CD4-positive, alpha-beta T cell treated with Interleukin-17A for 1 hour (primary cell): ENCODE measurements around the gene ATP7A.
"Not testable (repeated sequence)": the region's sequence is repeated elsewhere in the genome, so short reads cannot be mapped to it uniquely, and the experiment has no call there.

Source experiments
- DNase-seq: peaks from one replicate; pipeline ENCODE4 v3.0.0-alpha.2; 2020

ATP7A gene

DNA sequence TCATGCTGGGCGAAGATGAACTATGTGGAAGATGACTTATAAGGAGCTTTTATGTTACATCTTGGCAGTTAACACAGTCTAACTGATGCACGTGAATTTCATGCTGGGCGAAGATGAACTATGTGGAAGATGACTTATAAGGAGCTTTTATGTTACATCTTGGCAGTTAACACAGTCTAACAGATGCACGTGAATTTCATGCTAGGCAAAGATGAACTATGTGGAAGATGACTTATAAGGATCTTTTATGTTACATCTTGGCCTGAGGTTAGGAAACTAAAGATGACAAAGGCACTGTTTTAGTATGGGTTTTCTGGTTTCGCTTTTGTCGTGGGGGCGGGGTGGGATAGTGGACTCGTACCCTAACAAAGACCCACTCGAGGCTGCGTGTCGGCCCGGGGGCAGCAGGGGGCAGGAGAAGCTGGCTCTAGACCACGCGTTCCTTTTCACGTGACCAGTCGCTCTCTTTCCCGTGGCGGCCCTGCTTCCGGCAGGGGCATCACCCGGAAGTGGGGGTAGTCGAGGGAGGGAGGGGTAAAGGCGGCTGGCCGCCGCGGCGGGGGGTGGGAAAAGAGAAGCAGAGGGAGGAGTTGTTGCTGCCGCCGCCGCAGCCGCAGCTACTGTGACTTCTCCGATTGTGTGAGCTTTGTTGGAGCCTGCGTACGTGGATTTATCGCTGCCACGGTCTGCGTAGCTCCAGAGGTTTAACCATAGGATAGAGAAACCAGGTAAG lies at the start of gene ATP7A:
Gene ATP7A (plus strand): TSS at position 586 of the 733 bp plus-strand sequence. CDS start 60,949 bp downstream, outside the sequence.
- peak; percentile 95 for DNase-seq

DNA sequence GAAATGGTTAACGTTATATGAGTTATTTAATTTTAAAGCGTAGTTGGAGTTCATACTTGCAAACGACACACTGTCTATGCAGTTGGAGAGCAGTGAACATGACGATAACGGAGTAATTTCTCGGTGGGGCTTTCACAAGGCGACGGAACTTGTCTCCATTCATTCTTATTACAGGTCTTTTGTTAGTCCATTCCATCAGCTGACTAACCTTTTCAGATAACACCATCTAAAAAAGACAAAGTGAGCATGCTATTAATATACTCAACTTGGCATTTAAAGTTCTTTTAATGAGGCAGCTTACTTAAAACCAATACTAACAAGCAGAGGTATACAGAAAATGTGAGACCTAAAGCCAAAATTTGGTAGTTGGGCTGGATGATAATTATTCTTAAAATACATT lies 35.1 kb upstream of the ATP7A start:
- no peak for DNase-seq

DNA sequence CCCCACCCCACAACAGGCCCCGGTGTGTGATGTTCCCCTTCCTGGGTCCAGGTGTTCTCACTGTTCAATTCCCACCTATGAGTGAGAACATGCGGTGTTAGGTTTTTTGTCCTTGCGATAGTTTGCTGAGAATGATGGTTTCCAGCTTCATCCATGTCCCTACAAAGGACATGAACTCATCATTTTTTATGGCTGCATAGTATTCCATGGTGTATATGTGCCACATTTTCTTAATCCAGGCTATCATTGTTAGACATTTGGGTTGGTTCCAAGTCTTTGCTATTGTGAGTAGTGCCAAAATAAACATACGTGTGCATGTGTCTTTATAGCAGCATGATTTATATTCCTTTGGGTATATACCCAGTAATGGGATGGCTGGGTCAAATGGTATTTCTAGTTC lies 29.1 kb upstream of the ATP7A start:
- not testable (repeated sequence) for DNase-seq

DNA sequence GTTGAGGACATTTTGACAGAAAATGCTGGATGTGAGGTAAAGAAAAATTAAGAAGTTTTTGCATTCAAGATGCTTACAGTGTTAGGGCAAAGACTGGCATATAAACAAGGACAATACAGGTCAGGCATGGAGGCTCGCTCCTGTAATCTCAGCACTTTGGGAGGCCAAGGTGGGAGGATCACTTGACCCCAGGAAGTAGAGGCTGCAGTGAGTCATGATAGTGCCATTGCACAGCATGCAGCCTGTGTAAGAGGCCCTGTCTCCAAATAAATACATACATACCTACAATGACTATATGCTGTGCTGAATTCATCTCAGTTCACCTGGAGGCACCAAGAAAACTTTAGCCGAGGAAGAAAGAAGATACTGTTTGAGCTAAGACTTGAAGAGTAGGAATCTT lies 17.6 kb upstream of the ATP7A start:
- no peak for DNase-seq

DNA sequence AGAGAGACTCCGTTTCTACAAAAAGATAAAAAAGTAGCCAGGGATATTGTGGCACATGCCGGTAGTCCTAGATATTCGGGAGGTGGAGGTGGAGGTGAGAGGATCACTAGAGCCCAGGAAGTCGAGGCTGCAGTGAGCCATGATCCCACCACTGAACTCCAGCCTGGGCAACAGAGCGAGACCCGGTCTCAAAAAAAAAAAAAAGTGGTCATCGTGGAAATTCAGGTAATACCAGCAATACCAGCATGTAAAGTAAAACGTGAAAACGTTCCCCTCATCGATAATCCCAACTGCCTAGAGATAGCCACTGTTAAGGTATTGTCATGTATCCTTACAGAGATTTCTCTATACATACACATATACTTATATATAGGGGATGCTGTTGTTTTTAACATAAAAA lies 16.8 kb upstream of the ATP7A start:
- DNase-seq, result no peak

GRCh38 chrX:77894921-77895886 lies 15.3 kb upstream of the ATP7A start, which contains the start of gene MAGT1:
Gene MAGT1 (minus strand): TSS chrX:77895435. CDS start chrX:77895410, 25 bp downstream.
- peak; percentile 97 for DNase-seq

DNA sequence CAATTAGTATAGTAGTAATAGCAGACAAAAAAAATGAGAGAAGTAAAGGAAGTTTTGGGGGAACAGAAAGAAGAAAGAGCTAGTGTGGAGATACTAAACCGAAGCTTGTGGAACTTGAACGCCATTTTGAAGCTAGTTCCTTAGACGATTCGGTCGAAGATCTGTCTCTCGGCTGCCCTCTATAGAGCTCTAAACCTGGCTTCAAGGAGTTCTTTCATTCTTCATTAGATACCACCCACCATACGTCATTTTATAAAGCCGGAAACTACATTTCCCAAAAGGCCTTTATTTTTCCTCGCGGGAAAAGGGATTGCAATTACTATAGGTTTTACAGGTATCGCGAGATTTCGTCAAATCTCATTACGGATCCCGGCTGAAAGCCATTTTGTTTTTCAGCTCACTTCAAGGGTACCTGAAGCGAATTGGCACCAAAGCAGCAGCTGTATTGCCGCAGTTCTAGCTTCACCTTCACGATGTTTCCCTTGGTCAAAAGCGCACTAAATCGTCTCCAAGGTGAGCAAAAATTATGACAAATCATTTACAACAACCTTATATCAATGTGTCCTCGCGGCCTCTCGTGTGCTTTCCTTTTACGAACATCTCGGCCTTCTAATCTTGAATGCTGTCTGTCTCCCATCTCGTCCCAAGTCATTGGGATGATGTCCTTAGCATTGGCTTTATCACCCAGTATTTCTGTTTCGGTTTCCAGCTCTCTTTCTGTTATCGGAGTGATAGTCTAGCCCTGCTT lies 11.2 kb upstream of the ATP7A start, which contains the start of gene COX7B:
Gene COX7B (plus strand): TSS at position 388 of the 748 bp plus-strand sequence. CDS start 86 bp downstream, at position 474.
- DNase-seq, result peak; percentile 96

DNA sequence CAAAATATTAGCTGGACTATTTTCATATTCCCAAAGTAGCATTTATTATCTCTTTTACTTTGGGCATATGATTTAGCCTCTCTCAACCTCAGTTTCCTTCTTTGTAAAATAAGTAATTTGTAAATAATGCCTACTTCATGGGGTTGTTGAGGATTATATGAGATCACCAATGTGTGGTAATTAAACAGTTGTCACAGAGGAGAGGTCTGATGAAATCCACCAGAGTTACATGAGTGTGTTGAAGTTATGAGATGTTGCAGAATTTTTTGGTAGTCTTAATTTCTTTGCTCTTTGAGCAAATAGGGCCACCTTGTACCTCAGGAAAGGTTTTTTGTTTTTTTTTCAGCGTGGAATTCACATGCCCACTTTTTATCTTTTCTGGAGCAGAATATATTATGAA lies 9.8 kb upstream of the ATP7A start:
- no peak for DNase-seq

- no peak for DNase-seq
These were observed 9.0 kb upstream of the ATP7A start for GRCh38 chrX:77901506-77901905.

DNA sequence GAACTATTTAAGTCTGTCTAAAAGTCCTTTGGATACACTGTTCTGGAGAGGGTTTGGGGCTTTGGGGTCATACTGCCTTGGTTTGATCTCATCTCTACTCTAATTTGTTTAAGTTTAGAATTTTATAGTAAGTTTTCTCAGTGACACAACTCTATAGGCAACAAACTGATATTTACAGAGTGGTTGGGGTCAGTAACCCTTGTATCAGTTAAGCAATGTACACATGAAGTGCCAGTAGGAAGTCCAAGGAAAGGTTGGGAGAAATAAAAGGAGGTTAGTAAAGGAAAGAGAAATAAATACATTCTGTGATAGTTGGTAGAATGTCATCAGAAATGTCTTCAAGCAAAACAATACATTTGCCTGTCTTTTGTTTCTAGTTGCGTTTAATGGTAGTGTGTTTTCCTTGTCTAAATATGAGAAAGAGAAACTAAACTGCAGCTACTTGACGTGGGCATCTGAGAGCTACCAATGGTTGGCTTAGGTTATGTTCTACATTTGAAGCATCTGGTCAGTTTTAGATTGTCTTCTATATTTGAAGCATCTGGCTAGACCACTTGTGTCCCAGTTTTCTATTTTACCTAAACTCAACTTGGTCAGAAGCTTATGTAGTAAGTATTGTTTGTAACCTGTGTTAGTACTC lies 6.9 kb downstream of the ATP7A start:
- DNase-seq, result peak; percentile 5

DNA sequence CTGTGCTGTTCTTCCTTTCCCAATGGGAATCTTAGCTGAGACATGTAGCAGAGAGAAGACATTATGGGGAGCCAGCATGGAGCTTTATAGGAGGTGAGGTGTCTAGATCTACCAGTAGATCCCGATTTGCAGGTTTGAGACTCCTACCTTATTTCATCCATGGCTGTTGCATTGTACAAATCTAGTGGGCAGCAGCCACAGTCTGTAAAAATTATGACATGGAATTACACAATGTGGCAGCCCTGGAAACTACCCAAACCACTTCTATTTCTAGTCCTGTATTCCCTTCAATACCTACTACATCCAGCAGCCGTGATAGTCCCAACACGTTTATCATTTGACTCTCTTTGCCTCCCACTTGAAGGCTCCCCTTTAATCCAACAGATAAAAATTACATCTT lies 8.1 kb downstream of the ATP7A start:
- DNase-seq, result no peak

DNA sequence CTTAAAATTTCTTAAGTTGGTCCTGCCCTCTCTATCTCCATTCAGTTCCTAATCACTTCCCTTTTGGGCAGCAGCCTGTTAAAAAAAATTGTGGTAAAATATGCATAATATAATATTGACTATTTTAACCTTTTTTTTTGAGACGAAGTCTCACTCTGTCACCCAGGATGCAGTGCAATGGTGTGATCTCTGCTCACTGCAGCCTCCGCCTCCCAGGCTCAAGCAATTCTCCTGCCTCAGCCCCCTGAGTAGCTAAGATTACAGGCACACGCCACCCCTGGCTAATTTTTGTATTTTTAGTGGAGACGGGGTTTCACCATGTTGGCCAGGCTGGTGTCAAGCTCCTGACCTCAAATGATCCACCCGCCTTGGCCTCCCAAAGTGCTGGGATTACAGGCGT lies 8.9 kb downstream of the ATP7A start:
- not testable (repeated sequence) for DNase-seq

DNA sequence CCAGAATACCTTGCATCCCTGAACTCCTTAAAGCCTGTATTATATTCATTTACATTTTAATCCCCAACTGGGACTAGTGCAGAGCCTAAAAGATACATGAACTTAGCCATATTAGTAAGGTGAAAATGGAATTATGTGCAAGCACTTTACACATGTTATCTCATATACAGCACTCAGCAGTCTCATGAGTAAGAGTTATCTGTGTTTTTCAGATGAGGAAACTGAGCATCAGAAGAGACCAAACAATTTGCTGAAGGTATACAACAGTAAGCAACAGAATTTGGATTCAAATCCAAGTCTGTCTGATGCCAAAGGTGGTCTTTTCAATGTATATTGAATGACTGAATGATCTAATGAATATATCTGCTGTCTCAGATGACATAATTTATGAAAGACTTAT lies 12.3 kb downstream of the ATP7A start:
- DNase-seq, result no peak

DNA sequence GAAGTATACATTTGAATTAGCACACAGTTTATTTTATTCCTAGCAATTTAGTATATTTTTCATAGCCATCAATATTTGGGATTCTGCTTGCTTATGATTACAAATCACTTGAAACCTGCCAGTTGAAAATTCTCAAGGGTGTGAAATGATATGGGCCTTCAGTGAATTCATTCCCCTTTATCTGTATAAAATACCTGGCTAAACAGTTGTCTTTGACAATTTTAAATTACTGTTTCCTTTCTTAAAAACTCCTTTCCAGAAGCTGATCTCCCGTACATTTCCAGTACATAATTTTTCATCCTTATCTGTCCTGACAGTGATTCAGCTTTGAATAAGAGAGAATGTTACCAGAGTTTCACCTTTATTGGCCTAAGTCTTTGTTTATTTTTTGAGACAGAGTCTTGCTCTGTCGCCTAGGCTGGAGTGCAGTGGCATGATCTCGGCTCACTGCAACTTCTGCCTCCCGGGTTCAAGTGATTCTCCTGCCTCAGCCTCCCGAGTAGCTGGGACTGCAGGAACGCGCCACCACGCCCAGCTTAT lies 13.9 kb downstream of the ATP7A start:
- no peak for DNase-seq

DNA sequence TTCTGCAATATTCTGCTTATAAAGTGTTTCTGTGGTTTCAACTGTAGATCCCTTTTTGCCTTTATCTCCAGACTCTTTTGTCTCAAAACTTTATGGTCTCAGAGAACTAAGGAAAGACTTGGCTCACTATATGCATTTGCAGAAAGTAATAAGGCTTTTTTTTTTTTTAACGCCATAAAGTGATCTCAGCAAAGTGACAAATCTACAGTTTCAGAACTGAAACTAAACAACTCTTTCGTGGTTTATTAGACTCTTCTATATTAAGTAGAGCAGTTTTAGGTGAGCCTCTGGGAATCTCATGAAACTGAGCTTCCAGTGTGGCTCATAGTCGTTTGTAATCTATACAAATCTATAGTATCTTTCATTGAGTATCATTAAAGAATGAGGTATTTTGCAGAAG lies 15.3 kb downstream of the ATP7A start:
- DNase-seq, result no peak

DNA sequence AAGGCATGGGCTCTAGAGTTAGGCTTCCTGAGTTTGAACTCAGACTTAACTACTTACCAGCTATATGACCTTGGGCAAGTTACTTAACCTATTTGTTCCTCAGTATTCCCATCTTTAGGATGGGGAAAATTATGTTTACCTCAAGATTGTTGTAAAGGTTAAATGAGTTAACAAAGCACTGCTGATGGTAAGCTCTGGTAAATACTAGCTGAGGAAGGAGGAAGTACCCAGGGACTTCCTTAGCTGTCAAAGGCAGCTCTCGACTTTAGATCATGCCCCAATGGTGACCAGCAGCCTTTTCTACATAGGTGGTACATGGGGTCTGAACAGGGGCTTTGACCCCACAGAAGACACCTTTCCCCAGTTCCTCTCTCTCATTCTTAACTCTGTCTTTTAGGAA lies 20.1 kb downstream of the ATP7A start:
- no peak for DNase-seq

- no peak for DNase-seq
These were observed 25.4 kb downstream of the ATP7A start for GRCh38 chrX:77935886-77936285.

GRCh38 chrX:77936299-77936698 lies 25.8 kb downstream of the ATP7A start:
- no peak for DNase-seq

- no peak for DNase-seq
These were observed 26.8 kb downstream of the ATP7A start for GRCh38 chrX:77937291-77937690.

- no peak for DNase-seq
These were observed 27.7 kb downstream of the ATP7A start for GRCh38 chrX:77938083-77938680.

DNA sequence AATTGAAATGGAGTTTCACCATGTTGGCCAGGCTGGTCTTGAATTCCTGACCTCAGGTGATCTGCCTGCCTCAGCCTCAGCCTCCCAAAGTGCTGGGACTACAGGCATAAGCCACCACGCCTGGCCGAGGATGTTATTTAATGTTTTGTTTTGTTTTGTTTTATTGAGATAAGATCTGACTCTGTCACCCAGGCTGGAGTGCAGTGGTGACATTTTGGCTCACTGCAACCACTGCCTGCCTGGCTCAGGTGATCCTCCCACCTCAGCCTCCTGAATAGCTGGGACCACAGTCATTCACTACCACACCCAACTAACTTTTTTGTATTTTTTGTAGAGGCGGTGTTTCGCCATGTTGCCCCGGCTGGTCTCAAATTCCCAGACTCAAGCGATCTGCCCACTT lies 34.5 kb downstream of the ATP7A start:
- DNase-seq, result not testable (repeated sequence)
